HepG2 (cell line): Measurements from ENCODE around the gene NOTCH3. TPM values are rescaled to one million over a fixed set of nuclear protein-coding genes. Genes with fewer than 3 reads are reported as not detected.

Experiments
- ARID4A ChIP-seq: sonication (generic); formaldehyde crosslinking; IDR thresholded peaks from 2 replicates; pipeline ENCODE4 v1.5.0; 2020; ENCODE audit warnings: mild to moderate bottlenecking, missing genetic modification reagents, borderline replicate concordance
- BCL3 ChIP-seq: sonication (generic); formaldehyde crosslinking; IDR thresholded peaks from 2 replicates; pipeline ENCODE4 v1.5.1; 2020; ENCODE audit warnings: mild to moderate bottlenecking, missing genetic modification reagents, moderate library complexity
- ELF4 ChIP-seq: sonication (generic); formaldehyde crosslinking; IDR thresholded peaks from 2 replicates; pipeline ENCODE4 v1.5.0; 2020; ENCODE audit warnings: missing genetic modification reagents, mild to moderate bottlenecking, moderate library complexity, borderline replicate concordance
- IRX3 ChIP-seq: sonication (generic); formaldehyde crosslinking; IDR thresholded peaks from 2 replicates; pipeline ENCODE4 v1.8.1; 2023; ENCODE audit warnings: mild to moderate bottlenecking, low read depth, missing genetic modification reagents, borderline replicate concordance
- JDP2 ChIP-seq: sonication (generic); formaldehyde crosslinking; IDR thresholded peaks from 2 replicates; pipeline ENCODE4 v1.8.1; 2022; ENCODE audit warnings: missing genetic modification reagents, borderline replicate concordance
- MIXL1 ChIP-seq: IDR thresholded peaks from 2 replicates; pipeline ENCODE4 v1.6.1; 2016
- PCBP1 ChIP-seq: fragments of 200-400 bp; formaldehyde crosslinking; IDR thresholded peaks from 2 replicates; pipeline ENCODE4 v1.6.1; 2017; ENCODE audit warnings: mild to moderate bottlenecking, low read depth, low read length, borderline replicate concordance
- REST ChIP-seq, 2 experiments: IDR thresholded peaks; 2 replicates each; pipeline ENCODE4 v1.6.1; 2011 to 2012; ENCODE audit warnings: low read length in 2 of 2, borderline replicate concordance in 1 of 2, low read depth in 1 of 2, mild to moderate bottlenecking in 1 of 2, moderate library complexity in 1 of 2
- ZNF256 ChIP-seq: sonication (generic); formaldehyde crosslinking; conservative IDR thresholded peaks from 2 replicates; pipeline ENCODE4 v1.4.0; 2020; ENCODE audit warnings: missing genetic modification reagents
- ZNF512 ChIP-seq: sonication (generic); formaldehyde crosslinking; IDR thresholded peaks from 2 replicates; pipeline ENCODE4 v1.4.0; 2020; ENCODE audit warnings: mild to moderate bottlenecking, missing genetic modification reagents
- ZNF639 ChIP-seq: conservative IDR thresholded peaks from 2 replicates; pipeline ENCODE4 v1.6.1; 2018; ENCODE audit warnings: missing genetic modification reagents
- ZNF777 ChIP-seq: sonication (generic); formaldehyde crosslinking; IDR thresholded peaks from 2 replicates; pipeline ENCODE4 v1.4.0; 2020; ENCODE audit warnings: missing genetic modification reagents
- ZNF780A ChIP-seq: sonication (generic); formaldehyde crosslinking; IDR thresholded peaks from 2 replicates; pipeline ENCODE4 v1.8.0; 2022; ENCODE audit warnings: mild to moderate bottlenecking, missing genetic modification reagents, moderate library complexity
- ZNF891 ChIP-seq: sonication (generic); formaldehyde crosslinking; IDR thresholded peaks from 2 replicates; pipeline ENCODE4 v1.5.0; 2020; ENCODE audit warnings: mild to moderate bottlenecking, missing genetic modification reagents
- ZSCAN31 ChIP-seq: sonication (generic); formaldehyde crosslinking; IDR thresholded peaks from 2 replicates; pipeline ENCODE4 v1.5.0; 2020; ENCODE audit warnings: low read depth, mild to moderate bottlenecking, missing genetic modification reagents
- polyA plus RNA-seq, 8 experiments: library from polyadenylated mRNA; depleted of rRNA in 3 of 8; stranded (reverse) in 7 of 8; unstranded in 1 of 8; fragments of >200 nt; fragmentation: Illumina TruSeq in 4 of 8; extraction: Trizol in 4 of 8; gene quantifications; 2 replicates each; pipeline versions ENCODE4 v1.2.1 to v1.2.3, GENCODE V29; 2011 to 2016; ENCODE audit warnings: low read depth in 4 of 8, missing spikeins in 1 of 8, mixed read lengths in 1 of 8; ENCODE audit not compliant: insufficient read depth in 1 of 8
- total RNA-seq, 5 experiments: library from RNA; depleted of rRNA; stranded (reverse); fragments of >200 nt; fragmentation: Illumina TruSeq; extraction: Trizol; gene quantifications; 2 replicates each; pipeline ENCODE4 v1.2.3, GENCODE V29; 2016; ENCODE audit warnings: low read depth in 1 of 5

NOTCH3 gene
- total and polyA plus RNA-seq, 2 of the 13 experiments (the other 11 are each of a cell fraction or from before 2014, with no cell fraction given): 0.09 to 0.28 TPM

GRCh38 chr19:15180451-15181390 lies 20.1 kb downstream of the NOTCH3 start (continued):
- TF ChIP-seq REST (IDR thresholded peaks at IDR 0.05; ENCODE audit: borderline replicate concordance in 1 of 2, low read depth in 1 of 2, low read length in 2 of 2) (no peak), JDP2 (CRISPR knock-in tag) (no peak), ELF4 (CRISPR knock-in tag) (no peak), ZNF512 (no peak), MIXL1 (no peak), ZNF780A (CRISPR knock-in tag) (no peak), ZNF639 (no peak), ZNF777 (CRISPR knock-in tag) (peak; percentile 76), IRX3 (CRISPR knock-in tag) (no peak), ZNF891 (CRISPR knock-in tag) (no peak), PCBP1 (no peak), BCL3 (CRISPR knock-in tag) (no peak), ARID4A (CRISPR knock-in tag) (peak; percentile 52; the same call in 1 of the 2 replicates), ZSCAN31 (CRISPR knock-in tag) (peak; percentile 47; the same call in 1 of the 2 replicates), ZNF256 (CRISPR knock-in tag) (no peak)
